B cell (primary cell): ENCODE results near the gene GDPD3. TPM values are rescaled to one million over a fixed set of nuclear protein-coding genes. Genes with fewer than 3 reads are reported as not detected.
A peak's percentile ranks its signal among the peaks of the same experiment; 100 is the strongest.

Experiments used
- ATAC-seq: fragments of 200-7000 bp; cut with Tn5 transposase; one replicate; pipeline ENCODE4 v1.10.0; 2021; ENCODE audit warnings: low read depth, mild to moderate bottlenecking, moderate number of reproducible peaks, moderate library complexity
- CTCF ChIA-PET: fragments of 350-600 bp; sonication (Branson Sonifier 250); formaldehyde crosslinking; loops from one replicate; lab custom pipeline; 2021; ENCODE audit warnings: antibody characterized with exemption, inconsistent platforms; lab: Charles Lee
- POLR2A ChIA-PET: fragments of 350-600 bp; sonication (Branson Sonifier 250); formaldehyde crosslinking; loops from one replicate; lab custom pipeline; 2021; ENCODE audit warnings: antibody characterized with exemption; lab: Charles Lee
- DNase-seq: peaks from one replicate; pipeline ENCODE4 v3.0.0; 2013
- H2AFZ ChIP-seq: 2 replicates; pipeline ENCODE4 v1.6.1; 2012; ENCODE audit warnings: mild to moderate bottlenecking, low read depth, low read length; ENCODE audit not compliant: insufficient read depth, poor library complexity, severe bottlenecking
- H3K27ac ChIP-seq, 2 donors: 1 replicate in 1 of 2; 2 replicates in 1 of 2; pipeline ENCODE4 v1.5.1; 2012 to 2013; ENCODE audit warnings: low read length in 2 of 2, mild to moderate bottlenecking in 2 of 2, moderate library complexity in 1 of 2
- H3K27me3 ChIP-seq, 4 experiments: fragments of 200-600 bp in 1 of 4; sonication (generic) in 1 of 4; replicated peaks in 1 of 4; 1 replicate in 2 of 4; 2 replicates in 2 of 4; pipeline versions ENCODE4 v1.6.1 to v1.7.0; 2013 to 2016; ENCODE audit warnings: low read length in 3 of 4, mild to moderate bottlenecking in 2 of 4, mixed read lengths in 1 of 4, moderate library complexity in 1 of 4; ENCODE audit not compliant: insufficient read depth in 4 of 4, control insufficient read depth in 3 of 4; ENCODE audit errors: control extremely low read depth in 1 of 4
- H3K36me3 ChIP-seq, 2 experiments: replicated peaks in 1 of 2; 1 replicate in 1 of 2; 2 replicates in 1 of 2; pipeline versions ENCODE4 v1.6.1 to v1.7.1; 2013; ENCODE audit warnings: low read length in 1 of 2; ENCODE audit not compliant: insufficient read depth in 2 of 2, control insufficient read depth in 1 of 2; ENCODE audit errors: control extremely low read depth in 1 of 2, extremely low read depth in 1 of 2
- H3K4me1 ChIP-seq, 2 donors: fragments of 200-600 bp in 1 of 2; sonication (generic) in 1 of 2; 1 replicate in 1 of 2; 2 replicates in 1 of 2; pipeline versions ENCODE4 v1.5.1 to v1.6.1; 2013 to 2017; ENCODE audit warnings: low read length in 2 of 2; ENCODE audit not compliant: control insufficient read depth in 2 of 2, insufficient read depth in 2 of 2
- H3K4me2 ChIP-seq: replicated peaks from 2 replicates; pipeline ENCODE3; 2012; ENCODE audit warnings: mild to moderate bottlenecking, low read depth, low read length; ENCODE audit not compliant: poor library complexity, severe bottlenecking
- H3K4me3 ChIP-seq, 5 experiments: fragments of 200-600 bp in 1 of 5; sonication (generic) in 1 of 5; 1 replicate in 3 of 5; 2 replicates in 2 of 5; pipeline versions ENCODE4 v1.5.1 to v1.7.0; 2011 to 2016; ENCODE audit warnings: low read length in 4 of 5, mild to moderate bottlenecking in 4 of 5, low read depth in 2 of 5, control low read depth in 1 of 5, moderate library complexity in 1 of 5; ENCODE audit not compliant: insufficient read depth in 1 of 5; ENCODE audit errors: control extremely low read depth in 1 of 5, extremely low read depth in 1 of 5
- H3K79me2 ChIP-seq: fragments of 200-600 bp; sonication (generic); one replicate; pipeline ENCODE4 v1.6.0; 2016; ENCODE audit warnings: low read length; ENCODE audit not compliant: control insufficient read depth, insufficient read depth
- H3K9ac ChIP-seq: fragments of 200-600 bp; sonication (generic); 2 replicates; pipeline ENCODE4 v1.6.1; 2017; ENCODE audit warnings: mild to moderate bottlenecking, low read length, moderate library complexity
- H3K9me3 ChIP-seq, 3 donors: one replicate each; pipeline versions ENCODE4 v1.6.1 to v1.7.1; 2013; ENCODE audit warnings: low read length in 2 of 3; ENCODE audit not compliant: control insufficient read depth in 2 of 3, insufficient read depth in 1 of 3; ENCODE audit errors: control extremely low read depth in 1 of 3
- H4K20me1 ChIP-seq: 2 replicates; pipeline ENCODE4 v1.6.0; 2012; ENCODE audit warnings: mild to moderate bottlenecking, low read length; ENCODE audit not compliant: insufficient read depth, control insufficient read depth, poor library complexity, severe bottlenecking
- H3K27ac Mint-ChIP-seq: one replicate; pipeline ENCODE4 v1.8.0; 2021; ENCODE audit warnings: mixed read lengths
- H3K27me3 Mint-ChIP-seq: one replicate; pipeline ENCODE4 v1.8.0; 2021; ENCODE audit warnings: mixed read lengths
- H3K4me1 Mint-ChIP-seq: one replicate; pipeline ENCODE4 v1.8.0; 2021; ENCODE audit warnings: mixed read lengths
- H3K4me3 Mint-ChIP-seq: one replicate; pipeline ENCODE4 v1.8.0; 2021; ENCODE audit warnings: mixed read lengths
- H3K9me3 Mint-ChIP-seq: one replicate; pipeline ENCODE4 v1.8.0; 2022; ENCODE audit warnings: mixed read lengths; ENCODE audit not compliant: insufficient read depth
- EZH2 ChIP-seq: IDR thresholded peaks from 2 replicates; pipeline ENCODE4 v1.6.1; 2012; ENCODE audit warnings: borderline replicate concordance, low read depth, mild to moderate bottlenecking, moderate library complexity, low read length; ENCODE audit not compliant: insufficient read depth, poor library complexity, severe bottlenecking
- WGBS: methylation state at CpG from one replicate; pipeline ENCODE4 v1.1.5; 2013; ENCODE audit warnings: missing lambda C conversion rate; ENCODE audit not compliant: insufficient coverage; 5-methylcytosine and 5-hydroxymethylcytosine counted together
- intact Hi-C: fragments of 100-400 bp; cut with micrococcal nuclease; formaldehyde crosslinking; loops from one replicate; pipeline ENCODE4 v1.10.0; 2022
- polyA plus RNA-seq: library from polyadenylated mRNA; depleted of rRNA; stranded (reverse); fragments of >200 nt; gene quantifications from 2 replicates; pipeline ENCODE4 v1.2.3, GENCODE V29; 2012
- total RNA-seq, 2 donors: library from RNA; stranded (reverse); fragments of 120-200 nt in 1 of 2; gene quantifications; 1 replicate in 1 of 2; 2 replicates in 1 of 2; pipeline versions ENCODE4 v1.2.3 to v1.2.4, GENCODE V29; 2013 to 2022
- TF ChIP-seq, protein P1 (sequence below): fragments of 200-600 bp; IDR thresholded peaks from one replicate; pipeline ENCODE4 v1.8.0; 2022; ENCODE audit warnings: antibody characterized with exemption, mild to moderate bottlenecking

Gene GDPD3
- total and polyA plus RNA-seq, 2 donors (not counting 1 experiment from before 2014, with no cell fraction given), result 10.6 to 17.3 TPM

DNA sequence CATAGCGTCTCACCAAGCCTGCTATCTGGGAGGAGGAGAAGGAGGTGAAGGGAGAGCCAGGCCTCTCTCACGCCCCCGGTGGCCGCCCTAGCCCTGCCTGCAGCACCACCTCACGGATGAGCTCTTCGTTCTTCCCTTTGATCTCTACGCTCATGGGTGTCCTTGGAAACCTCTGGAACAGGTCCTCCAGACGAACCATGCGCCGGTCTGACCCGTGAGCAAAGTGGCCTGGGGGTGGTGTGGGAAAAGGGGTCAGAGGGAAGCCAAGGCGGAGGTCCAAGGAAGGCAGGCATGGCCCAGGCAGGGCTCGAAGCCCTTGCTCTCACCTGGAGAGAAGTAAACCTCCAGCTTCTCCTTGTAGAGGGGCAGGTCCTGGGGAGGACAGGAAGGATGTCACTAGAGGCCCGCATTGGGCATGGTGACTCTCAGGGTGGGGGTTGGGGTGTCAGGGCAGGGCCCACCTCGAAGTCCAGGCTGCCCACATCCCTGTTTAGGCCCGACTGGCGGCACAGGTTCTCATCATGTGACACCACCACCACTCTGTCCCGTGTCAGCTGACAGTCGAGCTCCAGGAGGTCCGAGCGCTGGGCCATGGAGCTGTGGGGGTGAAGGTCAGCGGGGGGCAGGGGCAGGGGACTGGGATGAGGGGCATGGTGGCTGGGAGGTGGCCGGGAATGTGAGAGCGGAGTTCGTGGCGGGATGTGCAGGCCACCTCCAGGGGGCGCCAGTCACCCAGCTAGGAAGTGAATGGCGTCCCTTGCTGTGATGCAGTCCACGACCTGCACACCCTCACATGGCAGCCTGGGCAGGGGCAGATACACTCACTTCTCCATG lies 923 bp downstream of the GDPD3 start:
- intact Hi-C loops, result no loop called here
- Histone ChIP-seq H3K4me2 (no peak overlapping the region), H3K9ac (no peak overlapping the region), H3K79me2 (no peaks in the 10 kb centered on the region), H3K36me3 (peaks cover 8 to 28% of the 10 kb centered on the region in 2 experiments), H2AFZ (no peak overlapping the region), H3K9me3 (peaks cover 0 to 3% (median 0%) of the 10 kb centered on the region in 3 donors), H4K20me1 (no peaks in the 10 kb centered on the region), H3K4me1 (peaks cover 0 to 5% of the 10 kb centered on the region in 2 donors), H3K4me3 (no peak overlapping the region), H3K27me3 (no peaks in the 10 kb centered on the region), H3K27ac (no peak overlapping the region)
- H3K9me3 Mint-ChIP-seq, result no peaks in the 10 kb centered on the region
- ATAC-seq (peak; percentile 47), DNase-seq (peak; percentile 59)
- 87% methylated on average over 16 of the region's 29 CpGs for WGBS
- no peak overlapping the region for H3K4me3 Mint-ChIP-seq
- POLR2A ChIA-PET, result interaction anchor here (0.6 to 1.2 kb wide), 3 partner anchors 18 to 72 kb away, joined by 3 read pairs; no protein-coding TSS in a partner anchor
- H3K4me1 Mint-ChIP-seq, result peaks cover 4% of the 10 kb centered on the region
- TF ChIP-seq, protein P1, sequence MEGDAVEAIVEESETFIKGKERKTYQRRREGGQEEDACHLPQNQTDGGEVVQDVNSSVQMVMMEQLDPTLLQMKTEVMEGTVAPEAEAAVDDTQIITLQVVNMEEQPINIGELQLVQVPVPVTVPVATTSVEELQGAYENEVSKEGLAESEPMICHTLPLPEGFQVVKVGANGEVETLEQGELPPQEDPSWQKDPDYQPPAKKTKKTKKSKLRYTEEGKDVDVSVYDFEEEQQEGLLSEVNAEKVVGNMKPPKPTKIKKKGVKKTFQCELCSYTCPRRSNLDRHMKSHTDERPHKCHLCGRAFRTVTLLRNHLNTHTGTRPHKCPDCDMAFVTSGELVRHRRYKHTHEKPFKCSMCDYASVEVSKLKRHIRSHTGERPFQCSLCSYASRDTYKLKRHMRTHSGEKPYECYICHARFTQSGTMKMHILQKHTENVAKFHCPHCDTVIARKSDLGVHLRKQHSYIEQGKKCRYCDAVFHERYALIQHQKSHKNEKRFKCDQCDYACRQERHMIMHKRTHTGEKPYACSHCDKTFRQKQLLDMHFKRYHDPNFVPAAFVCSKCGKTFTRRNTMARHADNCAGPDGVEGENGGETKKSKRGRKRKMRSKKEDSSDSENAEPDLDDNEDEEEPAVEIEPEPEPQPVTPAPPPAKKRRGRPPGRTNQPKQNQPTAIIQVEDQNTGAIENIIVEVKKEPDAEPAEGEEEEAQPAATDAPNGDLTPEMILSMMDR, result peak; percentile 43
- TF ChIP-seq EZH2, result no peak
- no peak overlapping the region for H3K27ac Mint-ChIP-seq
- CTCF ChIA-PET, result interaction anchor here (0.6 to 5.5 kb wide), 11 partner anchors 8 to 297 kb away, joined by 3 to 27 read pairs (median 4); partner anchors contain the start of genes ALDOA, CORO1A and TBX6
- no peaks in the 10 kb centered on the region for H3K27me3 Mint-ChIP-seq

DNA sequence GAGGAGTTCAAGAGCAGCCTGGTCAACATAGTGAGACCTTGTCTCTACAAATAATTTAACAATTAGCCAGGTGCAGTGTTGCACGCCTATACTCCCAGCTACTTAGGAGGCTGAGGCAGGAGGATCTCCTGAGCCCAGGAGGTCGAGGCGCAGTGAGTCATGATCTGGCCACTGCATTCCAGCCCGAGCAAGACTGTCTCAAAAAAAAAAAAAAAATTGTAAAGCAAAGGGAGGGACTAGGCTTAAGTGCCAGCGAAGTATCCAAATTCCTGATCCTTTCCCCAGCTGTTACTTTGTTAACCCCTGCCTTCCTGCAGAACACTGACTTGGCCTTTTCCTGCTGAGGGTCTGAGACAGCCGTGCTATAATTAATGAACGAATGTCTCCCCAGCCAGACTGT lies 2.7 kb downstream of the GDPD3 start:
- ChIA-PET CTCF (interaction anchor here (0.7 to 5.5 kb wide), 3 partner anchors 18 to 518 kb away, joined by 3 to 27 read pairs (median 3); partner anchors contain the start of gene TBX6), POLR2A (interaction anchor here (0.6 kb wide), 1 partner anchor 14 kb away, joined by 3 read pairs; no protein-coding TSS in a partner anchor)
- WGBS, result 92% methylated on average over 2 of the region's 7 CpGs

More for the DNA sequence above, 2.7 kb downstream of the GDPD3 start:
- Histone ChIP-seq H3K27me3 (no peaks in the 10 kb centered on the region), H3K9ac (no peak overlapping the region), H2AFZ (no peak overlapping the region), H3K36me3 (peaks cover 8 to 16% of the 10 kb centered on the region in 2 experiments), H3K27ac (no peak overlapping the region), H4K20me1 (no peaks in the 10 kb centered on the region), H3K79me2 (no peaks in the 10 kb centered on the region), H3K4me3 (no peak overlapping the region), H3K9me3 (peaks cover 0 to 3% (median 0%) of the 10 kb centered on the region in 3 donors), H3K4me1 (peaks cover 0 to 5% of the 10 kb centered on the region in 2 donors), H3K4me2 (no peak overlapping the region)
- peaks cover 4% of the 10 kb centered on the region for H3K4me1 Mint-ChIP-seq
- DNase-seq (no peak), ATAC-seq (no peak)
- intact Hi-C loops, result no loop called here
- TF ChIP-seq, protein P1, result no peak
- no peak for TF ChIP-seq EZH2
- H3K9me3 Mint-ChIP-seq, result no peaks in the 10 kb centered on the region
- H3K27me3 Mint-ChIP-seq, result no peaks in the 10 kb centered on the region
- no peak overlapping the region for H3K4me3 Mint-ChIP-seq
- H3K27ac Mint-ChIP-seq, result no peak overlapping the region
